Iris pigment epithelial cell (primary cell): ENCODE measurements around the gene FOXC2.

ENCODE experiments used
- DNase-seq: peaks from one replicate; pipeline ENCODE4 v3.0.0-alpha.2; 2011; ENCODE audit warnings: low read depth

Gene FOXC2

GRCh38 chr16:86566601-86566965 is at the start of gene FOXC2:
TSS of gene FOXC2 (plus strand) at chr16:86566829. CDS start at chr16:86567336, 507 bp downstream.
- DNase-seq, result peak; percentile 98

DNA sequence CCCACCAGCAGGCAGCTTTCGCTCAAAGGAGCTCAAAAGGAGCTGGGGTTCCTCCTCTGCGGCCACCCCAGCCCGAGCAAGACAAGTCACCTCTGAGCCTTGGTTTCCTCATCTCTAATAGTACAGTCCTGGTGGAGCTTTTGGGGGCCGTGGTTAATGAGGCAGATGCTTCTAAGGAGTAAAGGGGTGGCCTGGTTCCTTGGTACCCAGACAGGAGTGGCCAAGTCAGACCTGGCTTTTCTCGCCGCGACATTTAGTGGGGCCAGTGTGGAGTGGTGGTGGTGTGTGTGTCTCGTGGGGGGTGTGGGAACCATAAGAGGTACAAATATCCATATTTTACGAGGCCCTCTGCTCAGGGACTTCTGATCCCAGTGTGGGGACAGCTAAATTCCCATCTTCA is 49.6 kb upstream of the FOXC2 start:
- DNase-seq, result no peak

- peak; percentile 84 for DNase-seq
These were observed 48.9 kb upstream of the FOXC2 start for GRCh38 chr16:86517652-86518258.

DNA sequence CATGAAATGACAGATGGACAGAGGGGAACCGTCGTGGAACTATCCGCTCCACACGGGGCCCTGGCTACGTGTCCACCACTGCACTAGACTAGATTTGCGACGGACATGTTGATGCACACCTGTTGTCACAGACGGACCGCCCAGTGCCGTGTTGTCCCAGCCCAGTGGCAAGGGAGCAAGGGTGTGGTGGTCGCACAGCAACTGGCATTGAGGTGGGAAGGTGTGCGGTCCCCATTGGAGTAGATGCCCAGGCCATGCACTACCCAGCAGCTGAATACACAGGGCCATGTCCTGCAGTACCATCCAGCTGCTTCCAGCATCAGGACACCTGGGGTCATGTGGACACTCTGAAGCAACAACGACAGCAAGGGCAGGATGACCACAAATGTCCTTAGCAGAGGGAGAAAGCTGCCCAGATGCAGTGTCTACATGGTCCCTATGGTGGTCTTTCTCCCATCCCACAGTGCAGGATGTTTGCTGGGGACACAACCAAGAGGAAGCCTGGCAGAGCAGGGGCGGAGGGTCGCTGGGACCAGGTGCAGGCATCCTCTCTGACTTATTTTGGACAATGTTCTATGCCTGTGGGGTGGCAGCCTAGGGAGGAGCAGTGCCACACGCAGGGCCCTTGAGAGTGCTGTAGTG is 47.5 kb upstream of the FOXC2 start:
- no peak for DNase-seq

DNA sequence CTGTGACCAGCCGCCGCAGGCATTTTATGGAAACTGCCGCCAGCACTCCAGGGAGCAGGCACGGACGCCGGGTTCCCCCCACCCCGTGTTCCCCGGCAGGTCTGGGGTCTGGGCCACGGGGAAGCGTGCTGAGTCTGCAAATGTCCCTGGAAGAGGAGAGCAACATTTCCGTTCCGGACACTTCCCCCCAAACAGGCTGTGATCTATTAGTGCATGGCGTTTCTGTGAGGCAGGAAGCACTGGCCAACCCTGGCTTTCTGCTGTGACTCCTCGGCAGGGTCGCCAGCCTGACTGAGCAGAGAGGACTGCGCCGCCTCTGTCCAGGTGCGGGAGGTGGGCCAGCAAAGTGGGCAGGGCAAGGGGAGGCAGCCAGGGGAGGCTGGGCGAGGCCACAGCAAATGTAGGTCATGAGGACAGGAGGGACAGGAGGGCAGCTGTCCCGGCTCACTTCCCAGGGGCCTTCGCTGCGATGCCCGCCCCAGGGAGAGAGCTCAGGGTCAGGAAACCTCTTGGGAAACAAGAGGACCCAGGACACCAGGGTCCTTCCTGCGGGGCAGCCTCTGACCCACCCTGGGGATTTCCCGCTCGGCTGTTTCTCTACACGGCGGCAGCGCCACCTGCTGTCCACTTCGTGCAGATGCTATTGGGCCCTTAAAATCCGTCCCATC is 46.8 kb upstream of the FOXC2 start:
- peak; percentile 59 for DNase-seq

DNA sequence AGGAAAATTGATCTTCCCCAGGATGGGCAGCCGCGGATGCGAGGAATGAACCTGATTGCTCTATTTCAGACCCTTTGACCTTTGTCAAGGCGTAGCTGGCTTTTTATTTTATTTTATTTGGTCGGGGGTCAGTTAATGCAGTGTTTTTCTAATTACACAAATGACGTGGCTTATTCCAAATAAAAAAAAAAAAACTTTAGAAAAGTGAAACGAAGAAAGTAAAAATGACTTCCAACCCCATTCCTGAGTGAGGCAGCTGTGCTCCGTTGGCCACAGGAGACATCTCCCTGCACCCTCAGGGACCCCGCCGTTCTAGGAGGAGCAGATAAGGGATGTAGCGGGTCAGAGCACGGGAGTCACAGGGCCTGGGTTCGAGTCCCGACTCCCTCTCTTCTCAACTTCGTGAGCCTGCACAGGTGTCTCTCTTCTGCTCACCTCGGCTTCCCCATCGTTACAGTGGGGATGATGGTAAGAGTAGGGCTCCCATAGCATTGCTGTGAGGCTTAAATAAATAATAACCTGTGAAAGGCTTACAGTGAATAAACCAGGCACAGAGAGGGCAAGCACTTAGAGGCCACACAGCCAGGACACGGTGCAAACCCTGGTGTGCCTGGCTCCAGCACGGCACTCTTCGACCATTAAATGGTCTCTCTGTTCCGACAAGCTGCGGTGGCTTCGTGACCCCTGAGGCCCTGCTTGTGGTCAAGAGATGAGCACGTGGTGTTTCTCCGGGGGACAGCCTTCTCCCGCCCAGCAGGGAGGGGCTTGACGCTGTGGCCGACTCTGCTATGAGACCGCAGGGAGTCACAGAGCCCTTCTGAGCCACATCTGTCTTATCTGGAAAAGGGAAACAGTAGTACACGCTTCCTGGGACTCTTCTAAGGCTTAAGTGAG is 46.1 kb upstream of the FOXC2 start:
- DNase-seq, result no peak

DNA sequence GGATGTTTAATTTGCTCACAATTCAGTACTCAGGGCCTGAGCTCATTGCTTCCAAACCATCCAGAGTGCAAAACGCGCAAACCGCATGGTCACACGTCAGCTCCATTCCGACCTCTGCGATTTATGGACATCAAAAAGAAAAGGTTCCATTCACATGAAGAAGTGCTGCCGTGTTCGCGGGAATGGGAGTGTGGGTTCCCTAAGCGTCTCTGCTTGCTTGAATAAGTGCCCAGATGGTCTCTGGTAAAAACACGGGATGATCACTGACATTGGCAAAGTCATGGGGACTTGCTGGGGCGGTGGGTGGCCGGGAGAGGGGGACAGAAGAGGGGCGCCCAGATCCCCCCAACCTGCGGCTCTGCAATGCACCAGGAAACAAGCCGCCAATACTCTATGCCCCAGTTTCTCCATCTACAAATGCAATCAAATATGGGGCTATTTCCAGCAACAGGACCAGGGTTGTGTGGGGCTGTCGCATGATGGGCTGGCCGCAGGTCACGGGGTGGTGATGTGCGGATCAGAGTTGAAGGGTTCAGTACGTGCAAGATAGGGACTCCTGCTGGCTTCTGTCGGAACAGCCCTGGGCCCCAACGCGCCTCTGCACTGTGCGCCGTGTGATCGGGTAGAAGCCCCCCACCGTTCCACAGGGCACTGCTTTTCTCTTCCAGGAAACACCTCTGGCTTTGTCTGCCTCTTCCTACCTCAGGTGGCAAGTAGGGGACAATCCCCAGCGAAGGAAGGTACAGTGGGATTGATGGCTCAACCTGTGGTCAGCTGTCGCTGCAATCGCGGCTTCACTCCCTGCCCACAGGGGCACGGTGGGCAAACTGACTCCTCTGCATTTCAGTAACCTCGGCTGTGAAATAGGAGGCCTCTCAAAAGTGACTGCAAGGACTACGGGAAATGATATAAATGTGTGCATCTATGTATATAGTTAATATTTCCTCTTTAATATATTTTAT is 45.1 kb upstream of the FOXC2 start:
- DNase-seq, result no peak

DNA sequence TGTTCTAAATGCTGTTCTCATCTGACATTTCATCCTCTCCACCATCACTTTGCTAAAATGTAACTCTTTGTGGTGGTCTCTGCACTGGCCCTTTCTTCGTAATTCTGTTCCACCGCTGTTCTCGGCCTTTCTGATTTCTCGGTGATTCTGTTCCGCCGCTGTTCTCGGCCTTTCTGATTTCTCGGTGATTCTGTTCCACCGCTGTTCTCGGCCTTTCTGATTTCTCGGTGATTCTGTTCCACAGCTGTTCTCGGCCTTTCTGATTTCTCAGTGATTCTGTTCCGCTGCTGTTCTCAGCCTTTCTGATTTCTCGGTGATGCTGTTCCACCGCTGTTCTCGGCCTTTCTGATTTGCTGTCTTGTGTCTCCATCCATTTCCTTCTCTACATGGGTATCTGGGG is 44.0 kb upstream of the FOXC2 start:
- no peak for DNase-seq

DNA sequence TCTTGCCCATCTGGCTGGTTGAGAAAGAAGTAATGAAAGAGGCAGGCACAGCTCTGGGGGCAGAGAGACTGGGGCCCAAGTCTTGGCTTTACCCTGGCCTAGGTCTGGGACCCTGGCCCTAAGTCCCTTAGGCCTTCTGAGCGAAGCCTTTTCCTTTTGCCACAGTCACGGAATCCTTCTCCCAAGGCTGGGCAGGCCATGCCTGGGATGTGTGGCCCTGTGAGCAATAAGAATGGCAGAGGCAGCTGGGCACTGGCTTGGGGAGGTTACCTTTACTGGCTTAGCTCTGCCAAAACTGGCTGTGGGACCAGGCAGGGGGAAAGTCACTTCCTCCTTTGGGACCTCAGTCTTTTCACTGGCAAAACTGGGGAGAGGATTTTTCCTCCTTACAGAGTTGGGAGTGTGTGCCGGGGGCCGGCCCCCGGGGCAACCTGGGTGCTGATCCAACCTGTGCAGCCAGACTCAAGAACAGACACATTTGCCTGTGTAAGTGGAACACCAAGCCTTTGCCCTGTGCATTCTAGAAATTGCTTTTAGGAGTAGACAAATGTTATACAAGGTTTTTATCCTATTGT is 43.4 kb upstream of the FOXC2 start:
- DNase-seq, result no peak

DNA sequence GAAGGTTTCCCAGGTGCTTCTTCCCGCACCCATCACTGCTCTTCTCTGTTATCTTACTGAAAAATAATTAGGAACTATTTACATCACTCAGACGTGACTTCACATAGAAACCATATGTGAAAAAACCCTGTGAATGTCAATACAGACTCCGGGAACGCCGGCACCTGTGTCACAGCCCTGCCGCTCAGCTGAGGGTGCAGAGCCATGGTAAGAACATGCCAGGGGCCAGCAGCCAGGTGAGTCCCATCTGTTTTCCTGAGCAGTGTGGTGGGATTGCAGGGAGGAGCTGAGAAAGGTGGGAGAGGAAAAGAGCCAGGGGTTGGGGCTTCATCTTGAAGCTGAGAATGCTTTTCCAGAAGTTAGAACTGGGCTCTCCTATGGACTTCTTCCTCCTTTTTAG is 42.6 kb upstream of the FOXC2 start:
- DNase-seq, result no peak

DNA sequence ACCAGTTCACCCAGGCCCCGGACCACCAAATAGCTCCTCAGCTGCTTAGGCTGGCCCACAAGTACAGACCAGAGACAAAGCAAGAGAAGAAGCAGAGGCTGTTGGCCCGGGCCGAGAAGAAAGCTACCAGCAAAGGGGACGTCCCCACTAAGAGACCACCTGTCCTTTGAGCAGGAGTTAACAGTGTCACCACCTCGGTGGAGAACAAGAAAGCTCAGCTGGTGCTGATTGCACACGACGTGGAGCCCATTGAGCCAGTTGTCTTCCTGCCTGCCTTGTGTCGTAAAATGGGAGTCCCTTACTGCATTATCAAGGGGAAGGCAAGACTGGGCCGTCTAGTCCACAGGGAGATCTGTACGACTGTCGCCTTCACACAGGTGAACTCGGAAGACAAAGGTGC is 40.9 kb upstream of the FOXC2 start:
- DNase-seq, result no peak

DNA sequence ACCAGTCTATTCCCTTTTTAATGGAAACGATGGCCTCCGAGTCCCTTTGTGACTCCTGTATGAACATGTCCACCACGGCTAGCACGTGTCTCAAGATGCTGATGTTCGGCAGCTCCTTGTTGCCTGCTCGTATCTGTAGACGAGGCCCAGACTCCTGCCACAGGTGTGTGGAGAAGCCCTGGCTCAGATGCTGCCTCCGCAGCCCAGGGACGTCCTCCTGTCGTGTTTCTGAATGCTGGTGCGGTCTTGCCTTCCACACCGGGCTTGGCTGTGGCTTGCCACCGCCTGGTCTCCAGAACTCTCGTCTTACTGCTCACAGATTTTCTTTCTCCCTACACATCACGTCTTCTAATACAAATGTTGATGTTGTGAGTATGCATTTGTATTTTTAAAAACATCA is 39.3 kb upstream of the FOXC2 start:
- no peak for DNase-seq

GRCh38 chr16:86528061-86528929 is 38.3 kb upstream of the FOXC2 start:
- no peak for DNase-seq

- DNase-seq, result peak; percentile 22
These were observed 37.5 kb upstream of the FOXC2 start for GRCh38 chr16:86529160-86529559.

- no peak for DNase-seq
These were observed 36.1 kb upstream of the FOXC2 start for GRCh38 chr16:86530251-86531190.

- DNase-seq, result peak; percentile 51
These were observed 35.5 kb upstream of the FOXC2 start for GRCh38 chr16:86531191-86531545.

DNA sequence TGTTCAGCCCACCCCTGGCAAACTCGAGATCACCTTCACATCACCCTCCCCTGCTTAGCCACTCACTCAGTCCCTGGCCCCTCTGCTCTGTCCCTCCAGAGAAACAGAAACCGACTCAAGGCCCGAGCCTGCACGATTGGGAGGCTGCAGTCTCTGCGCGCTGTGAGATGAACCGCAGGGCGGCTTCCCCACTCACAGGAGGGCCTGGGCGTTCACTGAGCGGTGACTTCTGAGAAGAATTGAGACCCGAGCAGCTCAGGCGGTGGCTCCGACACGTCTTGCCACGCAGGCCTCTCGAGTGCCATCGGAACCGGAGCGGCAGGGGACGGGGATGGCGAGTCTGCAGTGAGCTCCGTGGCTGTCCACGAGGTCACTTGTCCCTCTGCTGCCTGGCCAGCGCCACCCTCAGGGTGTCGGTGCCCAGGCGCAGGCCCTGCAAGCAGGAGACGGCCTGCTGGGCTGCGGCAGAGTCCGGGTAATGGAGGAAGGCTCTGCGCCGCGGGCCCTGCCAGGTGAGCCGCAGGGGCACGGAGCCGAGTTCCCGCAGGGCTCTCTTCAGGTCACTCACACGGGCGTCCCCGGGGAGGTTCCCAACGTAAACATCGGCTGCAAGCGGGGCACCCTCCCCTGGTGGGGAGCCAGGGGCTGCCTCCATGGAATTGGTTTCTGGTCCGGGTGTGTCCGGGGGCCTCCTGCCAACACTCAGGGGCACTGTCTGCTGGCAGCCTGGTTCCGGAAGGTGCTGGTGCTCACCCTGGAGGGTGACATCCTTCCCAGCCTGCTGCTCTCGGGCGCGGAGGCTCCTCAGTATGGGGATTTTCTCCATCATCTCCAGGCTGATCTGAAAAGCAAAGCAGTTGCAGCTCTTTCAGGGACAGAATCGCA is 34.7 kb upstream of the FOXC2 start:
- DNase-seq, result no peak

DNA sequence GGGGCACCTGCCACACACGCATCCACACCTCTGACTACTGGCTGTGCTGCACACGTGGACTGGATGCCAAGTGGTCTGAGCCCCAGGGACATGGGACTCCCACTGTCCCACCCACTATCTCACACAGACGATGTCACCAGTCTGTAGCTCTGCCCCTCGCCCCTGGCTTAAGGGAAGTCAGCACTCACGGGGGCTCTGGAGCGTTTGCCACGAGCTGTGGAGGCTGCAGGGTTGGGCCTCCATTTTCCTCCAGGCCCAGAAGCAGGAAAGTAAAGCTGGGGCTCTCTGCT is 34.2 kb upstream of the FOXC2 start:
- DNase-seq, result no peak
